Panc1 (cell line): Measurements from ENCODE around the gene MKLN1. TPM values are rescaled to one million over a fixed set of nuclear protein-coding genes. Genes with fewer than 3 reads are reported as not detected.

ENCODE experiments used
- ATAC-seq: fragments of 200-7000 bp; cut with Tn5 transposase; 2 replicates; pipeline ENCODE4 v1.9.1; 2020; ENCODE audit warnings: mild to moderate bottlenecking, moderate library complexity
- BruUV-seq: library from RNA; stranded (reverse); fragments of 400-500 nt; replicated peaks from 2 replicates; lab custom pipeline; 2021; lab: Mats Ljungman, UMichigan
- CTCF ChIA-PET: fragments of 300-600 bp; sonication (Branson Sonifier 250); formaldehyde crosslinking; loops from one replicate; lab custom pipeline; 2022; ENCODE audit warnings: antibody characterized with exemption; lab: Charles Lee
- POLR2A ChIA-PET: fragments of 300-600 bp; sonication (Branson Sonifier 250); formaldehyde crosslinking; loops from one replicate; lab custom pipeline; 2022; ENCODE audit warnings: antibody characterized with exemption; lab: Charles Lee
- DNase-seq: peaks from one replicate; pipeline ENCODE4 v3.0.0-alpha.2; 2010; ENCODE audit warnings: low read depth, low spot score
- H3K27ac ChIP-seq: 2 replicates; pipeline ENCODE4 v1.5.1; 2011; ENCODE audit warnings: mild to moderate bottlenecking, low read length, inconsistent platforms
- H3K27me3 ChIP-seq: fragments of 200-500 bp; sonication (Bioruptor generic); 2 replicates; pipeline ENCODE4 v1.6.0; 2014; ENCODE audit warnings: low read length, inconsistent platforms; ENCODE audit not compliant: control insufficient read depth, insufficient read depth
- H3K36me3 ChIP-seq: fragments of 200-500 bp; sonication (Bioruptor generic); 2 replicates; pipeline ENCODE4 v1.5.1; 2014; ENCODE audit warnings: inconsistent platforms, mild to moderate bottlenecking, low read length, moderate library complexity; ENCODE audit not compliant: control insufficient read depth, insufficient read depth
- H3K4me1 ChIP-seq: 2 replicates; pipeline ENCODE4 v1.5.1; 2011; ENCODE audit warnings: inconsistent platforms, mild to moderate bottlenecking, low read length, moderate library complexity; ENCODE audit not compliant: control insufficient read depth, insufficient read depth
- H3K4me3 ChIP-seq, 2 experiments: 2 replicates each; pipeline ENCODE4 v1.5.1; 2011 to 2012; ENCODE audit warnings: low read depth in 2 of 2, low read length in 2 of 2, mild to moderate bottlenecking in 2 of 2, inconsistent platforms in 1 of 2, moderate library complexity in 1 of 2
- H3K9me3 ChIP-seq: fragments of 200-500 bp; sonication (Bioruptor generic); 2 replicates; pipeline ENCODE4 v1.5.1; 2014; ENCODE audit warnings: low read depth, mild to moderate bottlenecking, inconsistent platforms, low read length, moderate library complexity; ENCODE audit not compliant: control insufficient read depth, insufficient read depth
- POLR2AphosphoS5 ChIP-seq: IDR thresholded peaks from 2 replicates; pipeline ENCODE4 v1.6.1; 2012; ENCODE audit warnings: mild to moderate bottlenecking, low read depth, low read length, moderate library complexity
- SIN3A ChIP-seq: IDR thresholded peaks from 2 replicates; pipeline ENCODE4 v1.6.1; 2012; ENCODE audit warnings: low read depth, mild to moderate bottlenecking, low read length, moderate library complexity, borderline replicate concordance; ENCODE audit not compliant: insufficient read depth
- TCF7L2 ChIP-seq: IDR thresholded peaks from 2 replicates; pipeline ENCODE4 v1.6.1; 2011; ENCODE audit warnings: mild to moderate bottlenecking, low read depth, low read length, inconsistent platforms
- in situ Hi-C: cut with HindIII; loops from 2 replicates; pipeline ENCODE4 v1.10.0; 2016; ENCODE audit warnings: low sequenced_read_pairs, low pct_unique_long_range_greater_than_20kb
- intact Hi-C: fragments of 100-400 bp; cut with micrococcal nuclease; formaldehyde crosslinking; loops from one replicate; pipeline ENCODE4 v1.10.0; 2022; ENCODE audit not compliant: unreplicated experiment
- total RNA-seq: library from RNA; stranded (reverse); gene quantifications from one replicate; pipeline ENCODE4 v1.2.1, GENCODE V29; 2021; ENCODE audit not compliant: unreplicated experiment
- TF ChIP-seq, protein P1 (sequence below), 2 experiments: IDR thresholded peaks; 2 replicates each; pipeline ENCODE4 v1.6.1; 2011 to 2012; ENCODE audit warnings: low read depth in 2 of 2, control low read depth in 1 of 2, low read length in 1 of 2, mild to moderate bottlenecking in 1 of 2, moderate library complexity in 1 of 2; ENCODE audit not compliant: insufficient read depth in 1 of 2
- TF ChIP-seq, protein P2 (sequence below): fragments of 450-650 bp; IDR thresholded peaks from 2 replicates; pipeline ENCODE4 v1.5.1; 2017; ENCODE audit warnings: mild to moderate bottlenecking

Gene MKLN1
- total RNA-seq, 1 experiment from 2014 or later: 46.4 TPM

DNA sequence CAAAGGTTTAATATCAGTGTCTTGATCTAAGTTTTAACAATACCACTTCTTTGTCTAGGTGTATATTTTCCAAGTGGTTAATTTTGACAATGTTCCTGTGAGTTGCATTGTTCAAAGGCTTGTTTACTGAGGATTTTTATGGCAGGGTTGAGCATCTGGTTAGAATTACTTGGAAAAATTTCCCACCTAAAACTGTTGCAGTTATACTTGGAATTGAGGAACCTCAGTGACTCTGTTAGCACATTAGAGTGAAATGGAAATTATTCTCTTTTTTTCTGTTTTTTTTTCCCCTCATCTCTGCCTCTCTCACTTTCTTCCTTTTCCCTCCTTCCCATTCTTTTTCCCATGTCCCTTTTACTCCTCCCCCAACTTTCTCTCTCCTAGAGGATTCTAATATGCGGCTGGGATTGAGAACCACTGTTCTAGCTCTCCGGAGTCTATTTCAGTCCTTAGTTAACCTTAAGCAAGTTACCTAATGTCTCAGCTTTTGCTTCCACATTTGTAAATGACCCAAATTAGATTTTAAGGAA lies 121.8 kb downstream of the MKLN1 start:
- in situ Hi-C loops: no loop called here
- ChIA-PET POLR2A (no interaction called here), CTCF (no interaction called here)
- DNase-seq: no peak
- BruUV-seq: no TSS peak
- ATAC-seq: no peak
- no peak for TF ChIP-seq SIN3A
- TF ChIP-seq TCF7L2: no peak
- TF ChIP-seq POLR2AphosphoS5: no peak
- TF ChIP-seq, protein P1, sequence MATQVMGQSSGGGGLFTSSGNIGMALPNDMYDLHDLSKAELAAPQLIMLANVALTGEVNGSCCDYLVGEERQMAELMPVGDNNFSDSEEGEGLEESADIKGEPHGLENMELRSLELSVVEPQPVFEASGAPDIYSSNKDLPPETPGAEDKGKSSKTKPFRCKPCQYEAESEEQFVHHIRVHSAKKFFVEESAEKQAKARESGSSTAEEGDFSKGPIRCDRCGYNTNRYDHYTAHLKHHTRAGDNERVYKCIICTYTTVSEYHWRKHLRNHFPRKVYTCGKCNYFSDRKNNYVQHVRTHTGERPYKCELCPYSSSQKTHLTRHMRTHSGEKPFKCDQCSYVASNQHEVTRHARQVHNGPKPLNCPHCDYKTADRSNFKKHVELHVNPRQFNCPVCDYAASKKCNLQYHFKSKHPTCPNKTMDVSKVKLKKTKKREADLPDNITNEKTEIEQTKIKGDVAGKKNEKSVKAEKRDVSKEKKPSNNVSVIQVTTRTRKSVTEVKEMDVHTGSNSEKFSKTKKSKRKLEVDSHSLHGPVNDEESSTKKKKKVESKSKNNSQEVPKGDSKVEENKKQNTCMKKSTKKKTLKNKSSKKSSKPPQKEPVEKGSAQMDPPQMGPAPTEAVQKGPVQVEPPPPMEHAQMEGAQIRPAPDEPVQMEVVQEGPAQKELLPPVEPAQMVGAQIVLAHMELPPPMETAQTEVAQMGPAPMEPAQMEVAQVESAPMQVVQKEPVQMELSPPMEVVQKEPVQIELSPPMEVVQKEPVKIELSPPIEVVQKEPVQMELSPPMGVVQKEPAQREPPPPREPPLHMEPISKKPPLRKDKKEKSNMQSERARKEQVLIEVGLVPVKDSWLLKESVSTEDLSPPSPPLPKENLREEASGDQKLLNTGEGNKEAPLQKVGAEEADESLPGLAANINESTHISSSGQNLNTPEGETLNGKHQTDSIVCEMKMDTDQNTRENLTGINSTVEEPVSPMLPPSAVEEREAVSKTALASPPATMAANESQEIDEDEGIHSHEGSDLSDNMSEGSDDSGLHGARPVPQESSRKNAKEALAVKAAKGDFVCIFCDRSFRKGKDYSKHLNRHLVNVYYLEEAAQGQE (IDR thresholded peaks at IDR 0.05; ENCODE audit: insufficient read depth in 1 of 2, low read depth in 2 of 2, low read length in 1 of 2): no peak
- TF ChIP-seq, protein P2, sequence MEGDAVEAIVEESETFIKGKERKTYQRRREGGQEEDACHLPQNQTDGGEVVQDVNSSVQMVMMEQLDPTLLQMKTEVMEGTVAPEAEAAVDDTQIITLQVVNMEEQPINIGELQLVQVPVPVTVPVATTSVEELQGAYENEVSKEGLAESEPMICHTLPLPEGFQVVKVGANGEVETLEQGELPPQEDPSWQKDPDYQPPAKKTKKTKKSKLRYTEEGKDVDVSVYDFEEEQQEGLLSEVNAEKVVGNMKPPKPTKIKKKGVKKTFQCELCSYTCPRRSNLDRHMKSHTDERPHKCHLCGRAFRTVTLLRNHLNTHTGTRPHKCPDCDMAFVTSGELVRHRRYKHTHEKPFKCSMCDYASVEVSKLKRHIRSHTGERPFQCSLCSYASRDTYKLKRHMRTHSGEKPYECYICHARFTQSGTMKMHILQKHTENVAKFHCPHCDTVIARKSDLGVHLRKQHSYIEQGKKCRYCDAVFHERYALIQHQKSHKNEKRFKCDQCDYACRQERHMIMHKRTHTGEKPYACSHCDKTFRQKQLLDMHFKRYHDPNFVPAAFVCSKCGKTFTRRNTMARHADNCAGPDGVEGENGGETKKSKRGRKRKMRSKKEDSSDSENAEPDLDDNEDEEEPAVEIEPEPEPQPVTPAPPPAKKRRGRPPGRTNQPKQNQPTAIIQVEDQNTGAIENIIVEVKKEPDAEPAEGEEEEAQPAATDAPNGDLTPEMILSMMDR: no peak
- H3K4me1 ChIP-seq: no peaks in the 10 kb centered on the region
- H3K27ac ChIP-seq: no peak overlapping the region
- peaks cover 11% of the 10 kb centered on the region for H3K36me3 ChIP-seq
- H3K4me3 ChIP-seq: no peak overlapping the region
- intact Hi-C loops: no loop called here
- no peaks in the 10 kb centered on the region for H3K27me3 ChIP-seq
- H3K9me3 ChIP-seq: no peaks in the 10 kb centered on the region

DNA sequence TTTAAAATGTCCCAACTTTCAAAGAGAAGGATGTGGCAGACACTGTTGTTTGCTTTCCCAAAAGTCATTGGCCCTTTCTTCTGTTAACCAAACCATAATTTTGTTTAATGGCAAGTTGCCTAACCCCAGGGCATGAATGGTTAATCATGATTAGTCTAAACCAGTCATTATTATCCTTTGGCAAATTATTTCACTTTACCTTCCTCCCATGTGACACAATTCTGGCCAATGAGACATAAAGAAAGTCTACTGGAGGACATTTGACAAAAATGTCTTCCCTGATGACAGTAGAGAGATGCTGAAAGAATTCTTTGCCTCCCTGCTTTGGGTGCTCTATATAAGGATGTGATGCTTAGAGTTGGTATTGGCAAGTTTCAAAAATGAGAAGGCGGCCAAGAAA lies 126.8 kb downstream of the MKLN1 start:
- Histone ChIP-seq H3K4me1 (no peaks in the 10 kb centered on the region), H3K27me3 (no peaks in the 10 kb centered on the region), H3K36me3 (peaks cover 4% of the 10 kb centered on the region; the same call in 1 of the 2 replicates), H3K9me3 (no peaks in the 10 kb centered on the region), H3K4me3 (no peak overlapping the region), H3K27ac (no peak overlapping the region)
- CTCF ChIA-PET: no interaction called here
- no peak for ATAC-seq
- no TSS peak for BruUV-seq
- in situ Hi-C loops (no loop called here), intact Hi-C loops (no loop called here)
- TF ChIP-seq, protein P1 (IDR thresholded peaks at IDR 0.05; ENCODE audit: insufficient read depth in 1 of 2, low read depth in 2 of 2, low read length in 1 of 2): no peak
- no peak for DNase-seq
- POLR2A ChIA-PET: no interaction called here
